CD4-positive, alpha-beta T cell (primary cell): ENCODE data around the gene SLC35G6. TPM values are rescaled to one million over a fixed set of nuclear protein-coding genes. Genes with fewer than 3 reads are reported as not detected.
A peak's percentile ranks its signal among the peaks of the same experiment; 100 is the strongest.

Source experiments
- ATAC-seq: fragments of 200-7000 bp; cut with Tn5 transposase; one replicate; pipeline ENCODE4 v1.10.0; 2022; ENCODE audit warnings: mild to moderate bottlenecking; ENCODE audit not compliant: poor library complexity
- CTCF ChIA-PET: fragments of 350-600 bp; sonication (Branson Sonifier 250); formaldehyde crosslinking; loops from one replicate; lab custom pipeline; 2021; ENCODE audit warnings: antibody characterized with exemption, inconsistent platforms; lab: Charles Lee
- POLR2A ChIA-PET: fragments of 350-600 bp; sonication (Branson Sonifier 250); formaldehyde crosslinking; loops from one replicate; lab custom pipeline; 2021; ENCODE audit warnings: antibody characterized with exemption, inconsistent platforms; lab: Charles Lee
- DNase-seq, 14 experiments: peaks; one replicate each; pipeline ENCODE4 v3.0.0-alpha.2; 2013 to 2020; ENCODE audit warnings: mixed read lengths in 2 of 14
- H3K27ac ChIP-seq, 2 donors: one replicate each; pipeline versions ENCODE4 v1.5.1 to v1.7.0; 2013; ENCODE audit warnings: low read length in 2 of 2, low read depth in 1 of 2, mild to moderate bottlenecking in 1 of 2
- H3K27me3 ChIP-seq, 2 experiments: 1 replicate in 1 of 2; 2 replicates in 1 of 2; pipeline versions ENCODE4 v1.6.1 to v1.7.0; 2013; ENCODE audit warnings: low read length in 2 of 2, control low read depth in 1 of 2, mild to moderate bottlenecking in 1 of 2, moderate library complexity in 1 of 2; ENCODE audit not compliant: insufficient read depth in 2 of 2, control insufficient read depth in 1 of 2
- H3K36me3 ChIP-seq: one replicate; pipeline ENCODE4 v1.6.1; 2013; ENCODE audit warnings: low read length, control low read depth; ENCODE audit not compliant: insufficient read depth
- H3K4me1 ChIP-seq: one replicate; pipeline ENCODE4 v1.6.1; 2013; ENCODE audit warnings: low read length, control low read depth; ENCODE audit not compliant: insufficient read depth
- H3K4me3 ChIP-seq: one replicate; pipeline ENCODE4 v1.5.1; 2013; ENCODE audit warnings: mild to moderate bottlenecking, low read length, moderate library complexity
- H3K9me3 ChIP-seq, 2 experiments: 1 replicate in 1 of 2; 2 replicates in 1 of 2; pipeline versions ENCODE4 v1.6.1 to v1.7.0; 2013; ENCODE audit warnings: low read length in 2 of 2, mild to moderate bottlenecking in 2 of 2, control low read depth in 1 of 2, moderate library complexity in 1 of 2; ENCODE audit not compliant: control insufficient read depth in 1 of 2, insufficient read depth in 1 of 2
- H3K27ac Mint-ChIP-seq: one replicate; pipeline ENCODE4 v1.8.0; 2020; ENCODE audit warnings: mixed read lengths
- H3K27me3 Mint-ChIP-seq: one replicate; pipeline ENCODE4 v1.8.0; 2021; ENCODE audit warnings: mixed read lengths
- H3K36me3 Mint-ChIP-seq: one replicate; pipeline ENCODE4 v1.8.0; 2021; ENCODE audit warnings: low read depth, mixed read lengths
- H3K4me1 Mint-ChIP-seq: one replicate; pipeline ENCODE4 v1.8.0; 2021; ENCODE audit warnings: low read depth, mixed read lengths
- H3K4me3 Mint-ChIP-seq: one replicate; pipeline ENCODE4 v1.8.0; 2020; ENCODE audit warnings: mild to moderate bottlenecking, mixed read lengths
- H3K9me3 Mint-ChIP-seq: one replicate; pipeline ENCODE4 v1.8.0; 2020; ENCODE audit warnings: mixed read lengths
- intact Hi-C, 2 experiments: fragments of 100-400 bp; cut with DNase I in 1 of 2; cut with micrococcal nuclease in 1 of 2; formaldehyde crosslinking; loops; one replicate each; pipeline versions ENCODE4 v1.15.1 to v1.9.0; 2023 to 2025; cut with DNase I, micrococcal nuclease
- total RNA-seq, 174 experiments: library from RNA in 2 of 174; stranded (reverse) in 2 of 174; gene quantifications; one replicate each; pipeline ENCODE4 v1.2.3 and lab custom pipeline; 2021 to 2026
- TF ChIP-seq, protein P1 (sequence below): fragments of 200-600 bp; IDR thresholded peaks from one replicate; pipeline ENCODE4 v1.8.0; 2022; ENCODE audit warnings: antibody characterized with exemption, mild to moderate bottlenecking

SLC35G6 gene
- total RNA-seq, 2 experiments from 2014 or later = 0.17 TPM; not detected in 1

DNA sequence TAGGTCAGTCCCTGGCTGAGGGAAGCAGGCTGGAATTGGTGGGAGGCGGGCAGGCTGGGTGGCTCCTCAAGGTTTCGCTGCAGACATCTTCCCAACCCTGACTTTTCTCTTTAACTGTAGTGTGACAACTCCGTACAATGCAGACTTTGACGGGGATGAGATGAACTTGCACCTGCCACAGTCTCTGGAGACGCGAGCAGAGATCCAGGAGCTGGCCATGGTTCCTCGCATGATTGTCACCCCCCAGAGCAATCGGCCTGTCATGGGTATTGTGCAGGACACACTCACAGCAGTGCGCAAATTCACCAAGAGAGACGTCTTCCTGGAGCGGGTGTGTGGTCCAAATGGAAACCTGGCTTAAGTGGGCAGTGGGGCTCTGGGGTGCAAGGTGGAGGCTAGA lies 17.9 kb downstream of the SLC35G6 start:
- Histone ChIP-seq H3K27me3 (no peaks in the 10 kb centered on the region), H3K4me1 (no peaks in the 10 kb centered on the region), H3K9me3 (no peaks in the 10 kb centered on the region), H3K36me3 (peaks cover 95% of the 10 kb centered on the region), H3K4me3 (no peak overlapping the region), H3K27ac (no peak overlapping the region)
- Mint-ChIP-seq H3K27me3 (no peaks in the 10 kb centered on the region), H3K27ac (no peak overlapping the region), H3K36me3 (peaks cover 92% of the 10 kb centered on the region), H3K9me3 (no peaks in the 10 kb centered on the region), H3K4me3 (peak overlapping the region; percentile 34), H3K4me1 (peaks cover 1% of the 10 kb centered on the region)
- ChIA-PET CTCF (interaction anchor here (1.8 kb wide), 1 partner anchor 62 kb away, joined by 5 read pairs; no protein-coding TSS in a partner anchor), POLR2A (interaction anchor here (0.6 kb wide), 1 partner anchor 196 kb away, joined by 3 read pairs; no protein-coding TSS in a partner anchor)
- ATAC-seq (no peak), DNase-seq (no peak)
- intact Hi-C loops = no loop called here
- TF ChIP-seq, protein P1, sequence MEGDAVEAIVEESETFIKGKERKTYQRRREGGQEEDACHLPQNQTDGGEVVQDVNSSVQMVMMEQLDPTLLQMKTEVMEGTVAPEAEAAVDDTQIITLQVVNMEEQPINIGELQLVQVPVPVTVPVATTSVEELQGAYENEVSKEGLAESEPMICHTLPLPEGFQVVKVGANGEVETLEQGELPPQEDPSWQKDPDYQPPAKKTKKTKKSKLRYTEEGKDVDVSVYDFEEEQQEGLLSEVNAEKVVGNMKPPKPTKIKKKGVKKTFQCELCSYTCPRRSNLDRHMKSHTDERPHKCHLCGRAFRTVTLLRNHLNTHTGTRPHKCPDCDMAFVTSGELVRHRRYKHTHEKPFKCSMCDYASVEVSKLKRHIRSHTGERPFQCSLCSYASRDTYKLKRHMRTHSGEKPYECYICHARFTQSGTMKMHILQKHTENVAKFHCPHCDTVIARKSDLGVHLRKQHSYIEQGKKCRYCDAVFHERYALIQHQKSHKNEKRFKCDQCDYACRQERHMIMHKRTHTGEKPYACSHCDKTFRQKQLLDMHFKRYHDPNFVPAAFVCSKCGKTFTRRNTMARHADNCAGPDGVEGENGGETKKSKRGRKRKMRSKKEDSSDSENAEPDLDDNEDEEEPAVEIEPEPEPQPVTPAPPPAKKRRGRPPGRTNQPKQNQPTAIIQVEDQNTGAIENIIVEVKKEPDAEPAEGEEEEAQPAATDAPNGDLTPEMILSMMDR = no peak

DNA sequence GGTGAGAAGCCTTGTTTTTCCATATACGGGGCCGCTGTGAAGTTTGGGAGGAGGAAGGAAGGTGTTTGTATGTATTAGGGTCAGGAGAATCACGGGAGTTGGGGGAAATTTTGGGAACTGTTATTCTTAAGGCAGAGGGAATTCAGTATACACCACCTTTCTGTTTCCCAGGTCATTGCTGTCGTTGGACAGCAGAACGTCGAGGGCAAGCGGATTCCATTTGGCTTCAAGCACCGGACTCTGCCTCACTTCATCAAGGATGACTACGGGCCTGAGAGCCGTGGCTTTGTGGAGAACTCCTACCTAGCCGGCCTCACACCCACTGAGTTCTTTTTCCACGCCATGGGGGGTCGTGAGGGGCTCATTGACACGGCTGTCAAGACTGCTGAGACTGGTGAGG lies 20.5 kb downstream of the SLC35G6 start:
- H3K4me1 Mint-ChIP-seq = no peaks in the 10 kb centered on the region
- Histone ChIP-seq H3K36me3 (peaks cover 96% of the 10 kb centered on the region), H3K27me3 (no peaks in the 10 kb centered on the region), H3K9me3 (no peaks in the 10 kb centered on the region), H3K4me1 (no peaks in the 10 kb centered on the region), H3K27ac (no peak overlapping the region), H3K4me3 (no peak overlapping the region)
- peak overlapping the region; percentile 51 for H3K4me3 Mint-ChIP-seq
- no peaks in the 10 kb centered on the region for H3K27me3 Mint-ChIP-seq
- H3K36me3 Mint-ChIP-seq = peaks cover 94% of the 10 kb centered on the region
- ChIA-PET POLR2A (no interaction called here), CTCF (interaction anchor here (0.9 kb wide), 1 partner anchor 59 kb away, joined by 3 read pairs; no protein-coding TSS in a partner anchor)
- no peak overlapping the region for H3K27ac Mint-ChIP-seq
- DNase-seq (no peak), ATAC-seq (no peak)
- intact Hi-C loops = loop anchor here (2.0 to 5.0 kb wide), 2 partner anchors 65 to 144 kb away; partner anchors contain the start of gene TMEM95 (in 1 of the 2)
- TF ChIP-seq, protein P1 = no peak
- no peaks in the 10 kb centered on the region for H3K9me3 Mint-ChIP-seq

DNA sequence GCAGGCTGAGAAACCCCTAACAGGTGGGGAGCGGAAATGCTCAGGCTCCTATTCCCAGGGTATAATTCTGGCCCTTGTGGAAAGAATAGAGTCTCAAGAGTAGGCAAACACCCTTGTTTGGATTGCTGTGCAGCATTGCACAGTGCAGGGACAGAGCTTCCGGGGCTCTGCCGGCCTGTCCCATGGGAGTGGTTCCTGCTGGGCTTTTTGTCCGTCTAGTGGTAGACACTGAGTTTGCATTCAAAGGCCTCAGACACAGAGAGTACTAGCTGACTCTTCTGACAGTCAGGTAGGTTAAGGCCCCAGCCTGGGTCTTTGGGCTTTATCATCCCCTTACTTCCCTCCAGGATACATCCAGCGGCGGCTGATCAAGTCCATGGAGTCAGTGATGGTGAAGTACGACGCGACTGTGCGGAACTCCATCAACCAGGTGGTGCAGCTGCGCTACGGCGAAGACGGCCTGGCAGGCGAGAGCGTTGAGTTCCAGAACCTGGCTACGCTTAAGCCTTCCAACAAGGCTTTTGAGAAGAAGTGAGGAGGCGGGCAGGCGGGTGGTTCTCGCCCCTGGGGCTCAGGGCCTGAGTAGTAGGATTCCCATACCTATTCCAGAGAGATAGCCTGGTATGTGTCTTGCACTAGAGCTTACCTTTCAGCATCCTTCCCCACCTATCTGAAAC lies 21.1 kb downstream of the SLC35G6 start:
- ChIA-PET CTCF (interaction anchor here (0.9 to 1.2 kb wide), 2 partner anchors 59 to 65 kb away, joined by 3 to 6 read pairs; no protein-coding TSS in a partner anchor), POLR2A (no interaction called here)
- Mint-ChIP-seq H3K36me3 (peaks cover 94% of the 10 kb centered on the region), H3K4me1 (no peaks in the 10 kb centered on the region), H3K4me3 (no peak overlapping the region), H3K27ac (no peak overlapping the region), H3K9me3 (no peaks in the 10 kb centered on the region), H3K27me3 (no peaks in the 10 kb centered on the region)
- DNase-seq (no peak), ATAC-seq (peak; percentile 11)
- Histone ChIP-seq H3K27ac (no peak overlapping the region), H3K4me1 (no peaks in the 10 kb centered on the region), H3K27me3 (no peaks in the 10 kb centered on the region), H3K4me3 (no peak overlapping the region), H3K9me3 (no peaks in the 10 kb centered on the region), H3K36me3 (peaks cover 96% of the 10 kb centered on the region)
- TF ChIP-seq, protein P1 = no peak
- intact Hi-C loops = loop anchor here (2.0 to 5.0 kb wide), 2 partner anchors 66 to 145 kb away; partner anchors contain the start of gene TMEM95 (in 1 of the 2)
